ENCODE measurements around the gene PLEKHD1. TPM values are rescaled to one million over a fixed set of nuclear protein-coding genes. Genes with fewer than 3 reads are reported as not detected.

PLEKHD1 gene
- total RNA-seq (ENCODE audit: low replicate concordance): 0.09 TPM in 1 of 2 replicates, not detected in the other

GRCh38 chr14:69484444-69485314 lies at the start of gene PLEKHD1:
Gene PLEKHD1 (plus strand): TSS chr14:69484728. CDS start chr14:69484966, 238 bp downstream.
- TF ChIP-seq, protein P1, sequence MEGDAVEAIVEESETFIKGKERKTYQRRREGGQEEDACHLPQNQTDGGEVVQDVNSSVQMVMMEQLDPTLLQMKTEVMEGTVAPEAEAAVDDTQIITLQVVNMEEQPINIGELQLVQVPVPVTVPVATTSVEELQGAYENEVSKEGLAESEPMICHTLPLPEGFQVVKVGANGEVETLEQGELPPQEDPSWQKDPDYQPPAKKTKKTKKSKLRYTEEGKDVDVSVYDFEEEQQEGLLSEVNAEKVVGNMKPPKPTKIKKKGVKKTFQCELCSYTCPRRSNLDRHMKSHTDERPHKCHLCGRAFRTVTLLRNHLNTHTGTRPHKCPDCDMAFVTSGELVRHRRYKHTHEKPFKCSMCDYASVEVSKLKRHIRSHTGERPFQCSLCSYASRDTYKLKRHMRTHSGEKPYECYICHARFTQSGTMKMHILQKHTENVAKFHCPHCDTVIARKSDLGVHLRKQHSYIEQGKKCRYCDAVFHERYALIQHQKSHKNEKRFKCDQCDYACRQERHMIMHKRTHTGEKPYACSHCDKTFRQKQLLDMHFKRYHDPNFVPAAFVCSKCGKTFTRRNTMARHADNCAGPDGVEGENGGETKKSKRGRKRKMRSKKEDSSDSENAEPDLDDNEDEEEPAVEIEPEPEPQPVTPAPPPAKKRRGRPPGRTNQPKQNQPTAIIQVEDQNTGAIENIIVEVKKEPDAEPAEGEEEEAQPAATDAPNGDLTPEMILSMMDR (IDR thresholded peaks at IDR 0.05; ENCODE audit: insufficient read depth, low read length): no peak
- H3K4me3 ChIP-seq (ENCODE audit: low read depth, low read length): peak within 1 kb of the TSS; percentile 25
- no peak for DNase-seq (ENCODE audit: low read depth)

DNA sequence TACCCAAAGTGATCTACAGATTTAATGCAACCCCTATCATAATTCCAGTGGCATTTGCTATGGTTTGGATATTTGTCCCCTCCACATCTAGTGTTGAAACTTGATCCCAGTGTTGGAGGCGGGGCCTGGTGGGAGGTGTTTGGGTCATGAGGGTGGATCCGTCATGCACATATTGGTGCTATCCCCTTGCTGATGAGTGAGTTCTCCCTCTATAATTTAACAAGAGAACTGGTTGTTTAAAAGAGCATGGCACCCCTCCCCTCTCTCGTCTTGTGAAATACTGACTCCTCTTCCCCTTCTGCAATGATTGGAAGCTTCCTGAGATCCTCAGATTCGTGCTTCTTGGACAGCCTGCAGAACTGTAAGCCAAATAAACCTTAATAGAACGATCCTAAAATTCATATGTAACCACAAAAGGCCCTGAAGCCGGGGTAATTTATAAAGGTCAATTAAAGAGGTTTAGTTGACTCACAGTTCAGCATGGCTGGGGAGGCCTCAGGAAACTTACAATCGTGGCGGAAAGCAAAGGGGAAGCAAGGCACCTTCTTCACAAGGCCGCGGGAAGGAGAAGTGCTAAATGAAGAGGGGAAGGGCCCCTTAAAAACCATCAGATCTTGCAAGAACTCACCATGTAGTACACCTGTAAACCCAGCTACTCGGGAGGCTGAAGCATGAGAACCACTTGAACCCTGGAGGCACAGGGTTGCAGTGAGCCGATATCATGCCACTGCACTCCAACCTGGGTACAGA lies 44.8 kb upstream of the PLEKHD1 start:
- no peak for DNase-seq (ENCODE audit: low read depth)
- TF ChIP-seq, protein P1 (IDR thresholded peaks at IDR 0.05; ENCODE audit: insufficient read depth, low read length): no peak
- no peak overlapping the region for H3K4me3 ChIP-seq (ENCODE audit: low read depth, low read length)

DNA sequence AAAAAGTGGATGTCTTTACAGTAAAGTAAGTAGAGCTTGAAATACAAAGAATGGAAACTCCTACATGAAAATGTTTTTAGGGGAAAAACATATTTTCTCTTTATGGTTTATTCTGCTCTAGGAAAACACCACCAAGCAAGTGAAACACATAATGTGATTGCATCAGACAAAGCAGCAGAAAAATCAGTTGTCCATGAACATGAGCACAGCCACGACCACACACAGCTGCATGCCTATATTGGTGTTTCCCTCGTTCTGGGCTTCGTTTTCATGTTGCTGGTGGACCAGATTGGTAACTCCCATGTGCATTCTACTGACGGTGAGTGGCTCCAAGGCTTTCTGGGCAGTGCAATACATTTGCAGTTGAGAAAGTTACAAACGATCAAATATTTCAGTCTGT lies 42.6 kb upstream of the PLEKHD1 start:
- DNase-seq (ENCODE audit: low read depth): peak; percentile 38
- H3K4me3 ChIP-seq (ENCODE audit: low read depth, low read length): no peak overlapping the region

GRCh38 chr14:69443296-69443805 lies 41.2 kb upstream of the PLEKHD1 start:
- DNase-seq (ENCODE audit: low read depth): no peak
- TF ChIP-seq, protein P1 (IDR thresholded peaks at IDR 0.05; ENCODE audit: insufficient read depth, low read length): no peak
- H3K4me3 ChIP-seq (ENCODE audit: low read depth, low read length): no peak overlapping the region

More for the DNA sequence above, 42.6 kb upstream of the PLEKHD1 start:
- TF ChIP-seq, protein P1 (IDR thresholded peaks at IDR 0.05; ENCODE audit: insufficient read depth, low read length): no peak

DNA sequence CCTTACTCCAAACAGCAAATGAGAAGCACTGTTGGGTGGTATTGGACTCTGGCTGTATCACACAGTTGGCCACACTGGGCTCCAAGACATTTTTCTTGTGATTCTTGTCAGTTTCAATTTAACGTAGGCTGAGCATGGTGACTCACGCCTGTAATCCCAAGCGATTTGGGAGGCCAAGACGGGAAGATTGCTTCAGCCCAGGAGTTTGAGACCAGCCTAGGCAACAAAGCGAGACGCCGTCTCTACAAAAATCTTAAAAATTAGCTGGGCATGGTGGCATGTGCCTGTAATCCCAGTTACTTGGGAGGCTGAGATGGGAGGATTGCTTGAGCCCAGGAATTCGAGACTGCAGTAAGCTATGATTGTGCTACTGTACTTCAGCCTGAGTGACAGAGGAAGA lies 35.3 kb upstream of the PLEKHD1 start:
- TF ChIP-seq, protein P1 (IDR thresholded peaks at IDR 0.05; ENCODE audit: insufficient read depth, low read length): no peak
- H3K4me3 ChIP-seq (ENCODE audit: low read depth, low read length): no peak overlapping the region
- DNase-seq (ENCODE audit: low read depth): no peak

DNA sequence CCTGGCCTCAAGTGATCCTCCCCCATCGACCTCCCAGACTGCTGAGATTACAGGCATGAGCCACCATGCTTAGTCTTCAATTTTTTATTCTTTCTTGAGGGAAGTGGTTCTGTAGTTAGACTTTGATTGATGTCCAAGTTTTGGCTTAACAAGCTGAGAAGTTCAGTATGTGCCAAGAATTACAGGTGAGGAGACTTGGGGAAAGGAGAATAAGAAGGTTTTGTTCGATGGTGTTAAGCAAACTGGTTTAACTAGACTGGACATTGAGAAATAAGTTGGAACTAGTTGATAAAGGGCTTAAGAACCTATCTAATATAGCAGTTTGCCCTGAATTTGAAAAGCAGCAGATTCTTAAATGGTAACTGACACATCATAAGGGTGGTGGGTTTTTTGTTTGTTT lies 32.6 kb upstream of the PLEKHD1 start:
- DNase-seq (ENCODE audit: low read depth): no peak
- no peak overlapping the region for H3K4me3 ChIP-seq (ENCODE audit: low read depth, low read length)
- TF ChIP-seq, protein P1 (IDR thresholded peaks at IDR 0.05; ENCODE audit: insufficient read depth, low read length): no peak

Data from fibroblast of the aortic adventitia (primary cell).